VCaP (cell line): ENCODE measurements around the gene CYB5A.

Experiments used
- H3K27ac ChIP-seq: fragments of 450-650 bp; 2 replicates; pipeline ENCODE4 v1.5.1; 2017
- TF ChIP-seq, protein P1 (sequence below): fragments of 450-650 bp; conservative IDR thresholded peaks from 2 replicates; pipeline ENCODE4 v1.5.1; 2017; ENCODE audit warnings: mild to moderate bottlenecking, moderate library complexity

The CYB5A gene

DNA sequence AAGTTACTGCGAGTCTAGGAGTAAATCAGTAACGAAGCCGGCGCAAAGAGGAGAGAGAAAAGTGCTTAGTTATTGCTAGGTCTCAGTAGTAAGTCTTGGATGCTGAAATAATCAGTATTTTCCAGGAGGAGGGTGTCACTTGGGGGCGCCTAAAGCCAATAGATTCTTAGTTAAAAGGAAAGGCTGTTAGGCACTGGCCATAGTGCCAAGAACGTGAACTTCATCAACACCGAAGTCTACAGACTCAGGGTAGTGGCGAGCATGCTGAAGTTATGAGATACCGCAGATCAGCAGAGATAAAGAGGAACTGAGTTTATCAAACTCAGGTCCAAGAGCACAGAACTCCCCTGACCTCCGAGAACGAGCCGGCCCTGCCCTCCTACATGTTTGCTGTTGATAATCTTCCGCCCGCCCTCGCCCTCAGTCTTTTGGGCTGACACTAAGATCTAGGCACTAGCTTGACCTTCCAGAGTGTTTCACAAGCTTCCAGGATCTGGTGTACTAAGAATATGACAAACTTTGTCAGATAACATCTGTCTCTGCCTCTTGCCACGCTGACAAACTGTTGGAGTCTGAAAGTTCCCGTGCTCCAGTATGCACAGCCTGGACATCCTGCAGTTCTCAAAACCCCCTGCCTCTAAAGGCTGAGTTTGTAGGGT is 49.2 kb downstream of the CYB5A start:
- TF ChIP-seq, protein P1, sequence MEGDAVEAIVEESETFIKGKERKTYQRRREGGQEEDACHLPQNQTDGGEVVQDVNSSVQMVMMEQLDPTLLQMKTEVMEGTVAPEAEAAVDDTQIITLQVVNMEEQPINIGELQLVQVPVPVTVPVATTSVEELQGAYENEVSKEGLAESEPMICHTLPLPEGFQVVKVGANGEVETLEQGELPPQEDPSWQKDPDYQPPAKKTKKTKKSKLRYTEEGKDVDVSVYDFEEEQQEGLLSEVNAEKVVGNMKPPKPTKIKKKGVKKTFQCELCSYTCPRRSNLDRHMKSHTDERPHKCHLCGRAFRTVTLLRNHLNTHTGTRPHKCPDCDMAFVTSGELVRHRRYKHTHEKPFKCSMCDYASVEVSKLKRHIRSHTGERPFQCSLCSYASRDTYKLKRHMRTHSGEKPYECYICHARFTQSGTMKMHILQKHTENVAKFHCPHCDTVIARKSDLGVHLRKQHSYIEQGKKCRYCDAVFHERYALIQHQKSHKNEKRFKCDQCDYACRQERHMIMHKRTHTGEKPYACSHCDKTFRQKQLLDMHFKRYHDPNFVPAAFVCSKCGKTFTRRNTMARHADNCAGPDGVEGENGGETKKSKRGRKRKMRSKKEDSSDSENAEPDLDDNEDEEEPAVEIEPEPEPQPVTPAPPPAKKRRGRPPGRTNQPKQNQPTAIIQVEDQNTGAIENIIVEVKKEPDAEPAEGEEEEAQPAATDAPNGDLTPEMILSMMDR = no peak
- H3K27ac ChIP-seq = no peak overlapping the region

DNA sequence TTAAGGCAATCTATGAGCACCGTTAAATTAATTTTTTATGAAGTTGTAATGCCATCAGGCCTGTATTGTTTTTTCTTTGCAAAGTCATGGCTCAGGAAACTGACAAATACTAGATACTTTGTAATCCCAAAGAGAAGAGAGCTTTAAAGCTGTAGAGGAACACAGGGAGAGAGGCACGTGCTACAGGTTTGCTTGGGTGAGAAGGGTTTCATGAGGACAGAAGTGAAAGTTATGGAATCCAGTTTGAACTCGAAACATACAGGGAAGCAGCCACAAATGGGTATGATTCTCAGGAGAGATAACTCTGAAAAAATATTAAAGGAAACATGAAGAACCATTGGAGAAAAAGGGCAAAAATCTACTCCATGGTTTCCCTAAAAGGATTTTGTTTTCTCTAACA is 49.8 kb downstream of the CYB5A start:
- no peak overlapping the region for H3K27ac ChIP-seq
- TF ChIP-seq, protein P1 = no peak

DNA sequence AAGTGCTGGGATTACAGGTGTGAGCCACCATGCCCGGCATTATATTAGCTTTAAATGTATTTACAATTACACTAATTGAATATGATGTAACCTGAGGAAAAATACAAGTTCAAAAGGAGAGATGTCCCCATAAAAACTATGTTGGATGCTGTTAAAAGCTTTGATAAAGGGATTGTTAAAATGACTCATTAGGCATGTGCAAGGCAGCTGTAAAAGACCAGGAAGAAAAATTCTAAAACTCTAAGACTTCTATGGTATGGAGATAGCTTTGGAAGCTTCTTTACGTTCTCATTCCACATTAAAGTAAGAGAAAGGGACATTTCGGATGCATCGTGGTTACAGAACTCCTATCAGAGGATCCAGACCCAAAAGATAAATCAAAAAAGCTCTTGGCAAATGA is 50.3 kb downstream of the CYB5A start:
- H3K27ac ChIP-seq = no peak overlapping the region
- TF ChIP-seq, protein P1 = no peak

DNA sequence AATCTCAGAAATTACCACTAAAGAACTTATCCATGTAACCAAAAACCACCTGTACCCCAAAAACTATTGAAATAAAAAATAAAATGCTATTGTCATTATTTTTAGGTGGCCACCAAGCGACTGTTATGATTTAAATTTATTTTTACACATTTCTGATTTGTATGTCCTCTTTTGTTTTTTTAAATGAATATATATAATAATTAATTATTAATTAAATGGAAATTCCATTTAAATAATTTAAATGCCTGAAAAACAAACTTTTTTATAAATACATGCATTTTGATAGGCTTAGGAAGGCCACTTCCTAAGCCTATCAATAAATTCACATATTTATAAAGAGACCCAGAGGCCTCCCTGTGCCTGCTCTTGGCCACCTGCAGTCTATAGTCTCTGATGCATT is 52.2 kb downstream of the CYB5A start:
- H3K27ac ChIP-seq = no peak overlapping the region
- TF ChIP-seq, protein P1 = no peak

DNA sequence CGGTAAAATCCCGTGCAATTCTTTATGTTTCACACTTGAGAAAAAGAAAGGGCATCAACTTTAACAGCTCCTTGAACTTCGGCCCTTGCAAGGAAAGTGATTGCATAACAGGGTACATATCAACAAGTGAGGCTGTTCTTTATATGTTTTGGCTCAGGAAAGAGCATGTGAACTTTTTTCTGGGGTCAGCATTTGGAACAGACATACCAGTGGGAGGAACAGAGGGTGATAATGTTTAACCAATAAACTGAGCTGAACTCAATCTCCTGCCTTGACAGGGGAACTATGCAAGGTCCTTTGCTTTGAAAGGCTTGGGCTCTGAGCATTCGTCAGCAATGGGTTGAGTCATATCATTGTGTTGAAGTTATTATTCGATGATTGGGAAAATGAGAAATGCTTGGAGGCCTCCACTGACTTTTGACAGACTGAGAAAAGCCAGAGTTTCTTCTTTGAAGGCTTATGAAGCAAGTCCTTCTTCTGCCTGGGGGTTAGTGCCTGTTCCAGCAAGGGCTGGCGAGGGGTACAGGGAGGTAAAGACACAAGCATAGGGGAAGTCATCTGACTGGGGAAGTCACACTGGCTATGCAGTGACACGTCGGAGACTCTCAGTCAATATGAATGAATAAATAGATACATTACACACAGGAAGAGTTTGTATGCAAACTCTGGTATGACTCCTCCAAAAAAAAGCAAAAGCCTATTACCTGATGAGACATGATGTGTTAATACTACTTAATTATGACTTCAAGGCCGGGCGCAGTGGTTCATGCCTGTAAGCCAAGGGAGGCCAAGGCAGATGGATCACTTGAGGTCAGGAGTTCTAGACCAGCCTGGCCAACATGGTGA is 57.2 kb downstream of the CYB5A start:
- no peak overlapping the region for H3K27ac ChIP-seq
- TF ChIP-seq, protein P1 = no peak

DNA sequence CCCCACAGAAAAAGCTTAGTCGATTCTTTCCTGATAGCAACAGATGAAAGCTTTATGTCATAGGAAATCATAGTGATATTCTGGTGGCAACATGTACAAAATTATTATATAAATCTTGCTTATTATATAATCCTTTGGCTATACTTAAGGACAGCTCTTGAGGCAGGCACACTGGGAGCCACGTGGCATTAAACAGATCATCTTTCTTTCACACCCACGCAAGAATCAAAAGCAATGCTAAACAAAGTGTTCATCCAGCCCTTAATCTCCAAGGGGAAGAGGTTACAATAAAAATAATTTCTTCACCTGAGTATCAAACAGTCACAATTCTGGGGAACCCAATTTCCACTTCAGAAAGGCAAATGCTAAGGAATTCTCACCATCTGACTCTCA is 57.8 kb downstream of the CYB5A start:
- TF ChIP-seq, protein P1 = no peak
- H3K27ac ChIP-seq = no peak overlapping the region

DNA sequence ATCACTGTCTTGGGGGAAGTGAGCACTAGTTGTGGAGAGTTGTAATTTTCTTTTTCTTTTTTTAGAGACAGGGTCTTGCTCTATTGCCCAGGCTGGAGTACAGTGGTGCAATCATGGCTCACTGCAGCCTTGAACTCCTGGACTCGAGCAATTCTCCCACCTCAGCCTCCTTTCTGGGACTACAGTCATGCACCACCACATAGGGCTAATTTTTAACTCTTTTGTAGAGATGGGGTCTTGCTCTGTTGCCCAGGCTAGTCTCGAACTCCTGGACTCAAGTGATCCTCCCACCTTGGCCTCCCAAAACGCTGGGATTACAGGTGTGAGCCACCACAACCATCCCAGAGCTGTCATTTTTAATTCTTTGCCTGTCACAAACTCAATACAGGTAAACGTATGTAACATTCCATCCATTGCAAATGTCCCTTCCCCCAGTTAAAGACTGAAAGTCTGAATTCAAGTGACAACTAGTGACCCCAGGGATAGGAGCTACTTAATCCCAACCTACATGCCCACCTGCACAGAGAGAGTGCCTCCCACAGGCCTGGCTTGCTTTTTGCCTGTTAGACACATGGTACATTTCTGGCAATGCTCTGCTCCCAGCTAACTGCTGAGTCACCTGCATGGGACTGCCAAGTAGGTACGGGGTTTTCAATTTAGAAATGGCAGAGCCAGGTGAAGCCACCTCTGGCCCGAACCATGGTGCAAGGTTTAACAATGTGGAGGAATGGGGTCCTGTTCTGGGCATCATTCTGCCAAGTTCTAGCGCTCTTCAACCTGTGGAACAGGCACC is 60.6 kb downstream of the CYB5A start:
- no peak overlapping the region for H3K27ac ChIP-seq
- TF ChIP-seq, protein P1 = no peak
